SU-DHL-6 (cell line): ENCODE data around the gene ARHGAP8.

Source experiments
- H2AFZ ChIP-seq: fragments of 200-600 bp; sonication (generic); 2 replicates; pipeline ENCODE4 v1.6.1; 2014; ENCODE audit warnings: low read depth, mild to moderate bottlenecking, moderate library complexity, mixed read lengths, antibody characterized with exemption, low read length; ENCODE audit not compliant: severe bottlenecking
- H3F3A ChIP-seq: fragments of 200-600 bp; shearing (Covaris generic); 2 replicates; pipeline ENCODE4 v1.6.0; 2016; ENCODE audit warnings: antibody characterized with exemption, mild to moderate bottlenecking; ENCODE audit not compliant: insufficient read depth
- H3K27ac ChIP-seq: fragments of 200-600 bp; sonication (generic); 2 replicates; pipeline ENCODE4 v1.5.1; 2016; ENCODE audit warnings: low read depth, mild to moderate bottlenecking, low read length, moderate library complexity, mixed read lengths
- H3K27me3 ChIP-seq: fragments of 200-600 bp; sonication (generic), shearing (Covaris generic); 2 replicates; pipeline ENCODE4 v1.6.0; 2014; ENCODE audit warnings: mild to moderate bottlenecking, low read length
- H3K36me3 ChIP-seq: fragments of 200-600 bp; sonication (generic); 2 replicates; pipeline ENCODE4 v1.6.1; 2014; ENCODE audit warnings: mild to moderate bottlenecking, low read length, mixed read lengths
- H3K4me2 ChIP-seq: fragments of 300-600, 200-600 bp; shearing (Covaris generic), sonication (generic); 2 replicates; pipeline ENCODE4 v1.6.0; 2014; ENCODE audit warnings: low read length, low read depth, mild to moderate bottlenecking; ENCODE audit not compliant: poor library complexity, severe bottlenecking
- H3K4me3 ChIP-seq: fragments of 200-600 bp; sonication (generic); 2 replicates; pipeline ENCODE4 v1.5.1; 2014; ENCODE audit warnings: antibody characterized with exemption, low read length, mild to moderate bottlenecking, mixed read lengths; ENCODE audit not compliant: insufficient read depth, poor library complexity, severe bottlenecking
- H3K79me2 ChIP-seq: fragments of 200-600 bp; sonication (generic); 2 replicates; pipeline ENCODE4 v1.6.1; 2014; ENCODE audit warnings: mild to moderate bottlenecking, low read length, moderate library complexity; ENCODE audit not compliant: insufficient read depth
- H3K9ac ChIP-seq: fragments of 200-600 bp; sonication (generic); 2 replicates; pipeline ENCODE4 v1.7.0; 2014; ENCODE audit warnings: mild to moderate bottlenecking, low read length
- H3K9me2 ChIP-seq: fragments of 200-600 bp; sonication (generic); replicated peaks from 2 replicates; pipeline ENCODE4 v1.6.1; 2014; ENCODE audit warnings: low read length; ENCODE audit not compliant: insufficient read depth
- H3K9me3 ChIP-seq: fragments of 200-600 bp; sonication (generic); 2 replicates; pipeline ENCODE4 v1.6.1; 2014; ENCODE audit warnings: low read length, mixed read lengths; ENCODE audit not compliant: insufficient read depth
- H4K20me1 ChIP-seq: fragments of 200-600 bp; sonication (generic); 2 replicates; pipeline ENCODE4 v1.6.1; 2014; ENCODE audit warnings: low read depth, mild to moderate bottlenecking, antibody characterized with exemption, low read length, moderate library complexity, mixed read lengths
- EZH2phosphoT487 ChIP-seq: fragments of 200-600 bp; sonication (generic), shearing (Covaris generic); conservative IDR thresholded peaks from 2 replicates; pipeline ENCODE4 v1.6.1; 2018; ENCODE audit warnings: mild to moderate bottlenecking, antibody characterized with exemption, low read length, moderate library complexity, mixed read lengths
- TF ChIP-seq, protein P1 (sequence below): fragments of 200-600 bp; sonication (generic); IDR thresholded peaks from one replicate; pipeline ENCODE4 v1.5.1; 2017; ENCODE audit warnings: antibody characterized with exemption, mild to moderate bottlenecking, low read length, moderate library complexity; ENCODE audit not compliant: insufficient read depth, poor library complexity, severe bottlenecking

ARHGAP8 gene

GRCh38 chr22:44754998-44755397 is 2.6 kb downstream of the ARHGAP8 start:
- Histone ChIP-seq H2AFZ (no peak overlapping the region), H4K20me1 (no peaks in the 10 kb centered on the region), H3K36me3 (no peaks in the 10 kb centered on the region), H3K9me3 (no peaks in the 10 kb centered on the region), H3K27ac (no peak overlapping the region), H3K27me3 (no peaks in the 10 kb centered on the region), H3K9ac (no peak overlapping the region), H3F3A (no peaks in the 10 kb centered on the region), H3K79me2 (no peaks in the 10 kb centered on the region), H3K4me3 (no peak overlapping the region), H3K4me2 (no peak overlapping the region), H3K9me2 (no peaks in the 10 kb centered on the region)
- TF ChIP-seq, protein P1, sequence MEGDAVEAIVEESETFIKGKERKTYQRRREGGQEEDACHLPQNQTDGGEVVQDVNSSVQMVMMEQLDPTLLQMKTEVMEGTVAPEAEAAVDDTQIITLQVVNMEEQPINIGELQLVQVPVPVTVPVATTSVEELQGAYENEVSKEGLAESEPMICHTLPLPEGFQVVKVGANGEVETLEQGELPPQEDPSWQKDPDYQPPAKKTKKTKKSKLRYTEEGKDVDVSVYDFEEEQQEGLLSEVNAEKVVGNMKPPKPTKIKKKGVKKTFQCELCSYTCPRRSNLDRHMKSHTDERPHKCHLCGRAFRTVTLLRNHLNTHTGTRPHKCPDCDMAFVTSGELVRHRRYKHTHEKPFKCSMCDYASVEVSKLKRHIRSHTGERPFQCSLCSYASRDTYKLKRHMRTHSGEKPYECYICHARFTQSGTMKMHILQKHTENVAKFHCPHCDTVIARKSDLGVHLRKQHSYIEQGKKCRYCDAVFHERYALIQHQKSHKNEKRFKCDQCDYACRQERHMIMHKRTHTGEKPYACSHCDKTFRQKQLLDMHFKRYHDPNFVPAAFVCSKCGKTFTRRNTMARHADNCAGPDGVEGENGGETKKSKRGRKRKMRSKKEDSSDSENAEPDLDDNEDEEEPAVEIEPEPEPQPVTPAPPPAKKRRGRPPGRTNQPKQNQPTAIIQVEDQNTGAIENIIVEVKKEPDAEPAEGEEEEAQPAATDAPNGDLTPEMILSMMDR = no peak
- TF ChIP-seq EZH2phosphoT487 = no peak

DNA sequence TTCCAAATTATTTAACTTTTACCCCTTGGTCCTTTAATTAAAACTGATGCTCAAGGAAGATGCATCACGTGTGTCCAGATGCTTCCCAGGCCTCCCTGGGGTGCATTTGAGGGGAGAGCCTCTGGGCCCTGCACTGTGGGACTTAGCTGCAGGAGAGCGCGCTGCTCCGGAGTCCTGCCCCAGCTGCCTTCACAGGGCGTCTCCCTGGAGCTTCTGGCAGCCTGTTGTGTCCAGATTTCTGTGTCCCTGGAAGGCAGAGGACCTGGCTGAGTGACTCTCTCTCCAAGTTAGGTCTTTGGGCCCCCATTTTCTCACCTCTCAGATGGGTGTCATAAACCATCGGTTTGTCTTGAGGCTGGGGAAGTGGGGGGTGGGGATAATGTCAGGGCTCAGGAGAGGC is 3.0 kb downstream of the ARHGAP8 start:
- Histone ChIP-seq H3K79me2 (no peaks in the 10 kb centered on the region), H3K9me3 (no peaks in the 10 kb centered on the region), H3K4me3 (no peak overlapping the region), H4K20me1 (no peaks in the 10 kb centered on the region), H2AFZ (no peak overlapping the region), H3K4me2 (no peak overlapping the region), H3K9ac (no peak overlapping the region), H3K36me3 (no peaks in the 10 kb centered on the region), H3K9me2 (no peaks in the 10 kb centered on the region), H3K27ac (no peak overlapping the region), H3K27me3 (no peaks in the 10 kb centered on the region), H3F3A (no peaks in the 10 kb centered on the region)
- no peak for TF ChIP-seq EZH2phosphoT487
- TF ChIP-seq, protein P1 = no peak

DNA sequence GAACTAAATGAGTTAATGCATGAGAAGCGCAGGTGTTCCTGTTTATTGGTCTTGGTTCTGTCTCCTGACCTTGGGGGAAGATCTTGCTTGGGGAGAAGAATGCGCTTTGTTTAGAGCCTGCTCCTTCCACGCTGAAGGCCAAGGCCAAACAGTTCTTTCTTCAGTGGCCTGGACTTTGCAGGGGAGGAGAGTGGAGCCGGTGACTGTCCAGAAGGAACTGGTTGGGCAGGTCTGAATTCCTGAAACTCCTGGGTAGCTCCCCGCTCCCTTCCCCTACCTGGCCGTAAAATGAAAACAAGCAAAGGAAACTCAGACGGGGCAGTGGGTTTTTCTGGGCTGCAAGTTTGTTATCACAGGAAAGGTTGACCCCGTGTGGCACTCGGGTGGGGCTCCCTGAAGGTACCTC is 3.6 kb downstream of the ARHGAP8 start:
- Histone ChIP-seq H2AFZ (no peak overlapping the region), H3K4me3 (no peak overlapping the region), H3F3A (no peaks in the 10 kb centered on the region), H3K36me3 (no peaks in the 10 kb centered on the region), H3K9me3 (no peaks in the 10 kb centered on the region), H3K9ac (no peak overlapping the region), H3K79me2 (no peaks in the 10 kb centered on the region), H3K27me3 (no peaks in the 10 kb centered on the region), H3K27ac (no peak overlapping the region), H3K4me2 (no peak overlapping the region), H3K9me2 (no peaks in the 10 kb centered on the region), H4K20me1 (no peaks in the 10 kb centered on the region)
- TF ChIP-seq EZH2phosphoT487 = no peak

DNA sequence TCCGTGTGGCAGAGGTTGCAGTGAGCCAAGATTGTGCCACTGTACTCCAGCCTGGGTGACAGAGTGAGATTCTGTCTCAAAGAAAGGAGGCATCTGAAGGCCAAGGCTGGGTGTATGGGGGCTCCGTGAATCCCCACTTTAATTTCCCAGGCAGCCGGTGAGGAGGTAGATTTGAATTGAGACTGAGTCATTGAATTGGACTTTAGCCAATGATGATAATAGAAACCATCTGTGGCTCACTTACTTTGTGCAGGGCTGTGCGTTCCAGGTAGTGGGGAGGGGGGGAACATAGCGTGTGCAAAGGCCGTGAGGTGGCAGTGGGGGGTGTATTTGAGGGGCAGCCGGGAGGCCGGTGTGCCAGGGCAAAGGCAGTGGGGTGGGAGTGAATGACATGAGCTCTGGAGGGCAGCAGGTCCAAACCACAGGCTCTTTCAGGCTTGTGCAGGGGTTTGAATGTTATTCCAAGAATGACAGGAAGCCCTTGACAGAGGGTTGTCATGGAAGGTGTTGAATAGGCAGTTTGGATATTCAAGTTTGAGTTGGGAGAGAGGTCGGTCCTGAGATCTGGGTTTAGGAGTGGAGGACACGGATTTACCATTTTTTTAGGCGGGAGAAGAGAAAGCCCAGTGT is 6.1 kb downstream of the ARHGAP8 start:
- Histone ChIP-seq H3K79me2 (no peaks in the 10 kb centered on the region), H4K20me1 (no peaks in the 10 kb centered on the region), H3K4me3 (no peak overlapping the region), H3K36me3 (no peaks in the 10 kb centered on the region), H2AFZ (no peak overlapping the region), H3K9me3 (no peaks in the 10 kb centered on the region), H3K27me3 (no peaks in the 10 kb centered on the region), H3F3A (no peaks in the 10 kb centered on the region), H3K9me2 (no peaks in the 10 kb centered on the region), H3K4me2 (no peak overlapping the region), H3K27ac (no peak overlapping the region), H3K9ac (no peak overlapping the region)
- TF ChIP-seq, protein P1 = no peak
- TF ChIP-seq EZH2phosphoT487 = no peak
